ENCODE data around the gene MRFAP1. TPM values are rescaled to one million over a fixed set of nuclear protein-coding genes. Genes with fewer than 3 reads are reported as not detected.

Gene MRFAP1
- total RNA-seq (2022; extraction: Qiagen RNA extraction; ENCODE audit: low read depth), result 229 to 278 TPM (median 247 TPM) in 5 replicates

GRCh38 chr4:6640292-6641163 is at the start of gene MRFAP1:
MRFAP1 (plus strand) TSS chr4:6640685; CDS start chr4:6640863, 178 bp downstream.

Other genes starting within 250 kb of the MRFAP1 start
- 28.1 to 37.9 TPM (median 35.6 TPM) in 5 replicates for gene PPP2R2C, start 168.1 kb upstream of the MRFAP1 start, total RNA-seq (2022; extraction: Qiagen RNA extraction; ENCODE audit: low read depth)
- gene MAN2B2, start 65.5 kb upstream of the MRFAP1 start, total RNA-seq (2022; extraction: Qiagen RNA extraction; ENCODE audit: low read depth), result 8.1 to 11.9 TPM (median 9.5 TPM) in 5 replicates
- 27.5 to 78.2 TPM (median 64.1 TPM) in 5 replicates for gene S100P, start 53.2 kb downstream of the MRFAP1 start, total RNA-seq (2022; extraction: Qiagen RNA extraction; ENCODE audit: low read depth)
- gene MRFAP1L1, start 69.2 kb downstream of the MRFAP1 start, total RNA-seq (2022; extraction: Qiagen RNA extraction; ENCODE audit: low read depth), result 27.9 to 38.9 TPM (median 34.3 TPM) in 5 replicates
- gene BLOC1S4, start 75.5 kb downstream of the MRFAP1 start, total RNA-seq (2022; extraction: Qiagen RNA extraction; ENCODE audit: low read depth), result 13.0 to 17.8 TPM (median 16.7 TPM) in 5 replicates
- gene KIAA0232, start 142.0 kb downstream of the MRFAP1 start, total RNA-seq (2022; extraction: Qiagen RNA extraction; ENCODE audit: low read depth), result 4.6 to 9.8 TPM (median 8.6 TPM) in 5 replicates

Measured in A549 treated with RU486 at 1 μM for 4 hours (cell line).